GM04503 (cell line): ENCODE results near the gene HPCAL1.

Experiments used
- DNase-seq: peaks from one replicate; pipeline ENCODE4 v3.0.0-alpha.2; 2012; ENCODE audit warnings: low read depth

HPCAL1 gene

GRCh38 chr2:10426726-10427617 is 124.3 kb downstream of the HPCAL1 start:
- DNase-seq: no peak

GRCh38 chr2:10427618-10427949 is 124.9 kb downstream of the HPCAL1 start:
- DNase-seq: no peak

GRCh38 chr2:10428355-10428754 is 125.7 kb downstream of the HPCAL1 start:
- DNase-seq: no peak

GRCh38 chr2:10428924-10429323 is 126.2 kb downstream of the HPCAL1 start:
- no peak for DNase-seq

DNA sequence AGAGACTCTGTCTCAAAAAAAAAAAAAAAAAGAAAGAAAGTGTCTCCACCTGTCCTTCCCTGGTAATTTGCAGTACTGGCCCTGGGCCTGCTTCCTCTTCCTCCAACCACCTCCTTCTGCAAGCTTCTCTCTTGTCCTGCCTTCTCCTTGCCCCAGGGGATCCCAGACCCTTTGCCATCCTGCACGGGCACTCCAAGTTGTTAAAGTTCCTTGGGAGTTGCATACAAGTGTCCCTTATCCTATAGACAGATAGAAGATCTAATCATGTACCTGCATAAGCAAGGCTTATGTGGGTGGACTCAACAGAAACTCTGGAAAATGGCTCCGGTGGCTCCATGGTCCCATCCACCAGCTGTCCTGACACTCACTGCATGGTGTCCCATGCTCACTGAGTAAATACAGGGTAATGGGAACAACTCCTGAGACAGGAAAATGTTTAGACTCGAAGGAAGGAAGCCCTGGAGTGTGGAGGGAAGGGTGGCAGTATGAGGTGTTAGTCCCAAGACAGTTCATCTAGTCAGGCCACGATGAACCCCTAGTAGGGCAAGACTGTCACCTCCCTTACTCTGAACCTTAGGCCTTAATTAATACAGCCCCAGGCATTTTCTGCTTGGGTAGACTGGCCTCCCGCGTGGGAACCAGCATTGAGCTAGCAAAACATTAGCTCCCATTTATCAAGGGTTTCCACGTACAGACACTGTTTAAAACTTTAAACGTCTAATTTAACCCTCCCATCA is 128.3 kb downstream of the HPCAL1 start:
- no peak for DNase-seq

DNA sequence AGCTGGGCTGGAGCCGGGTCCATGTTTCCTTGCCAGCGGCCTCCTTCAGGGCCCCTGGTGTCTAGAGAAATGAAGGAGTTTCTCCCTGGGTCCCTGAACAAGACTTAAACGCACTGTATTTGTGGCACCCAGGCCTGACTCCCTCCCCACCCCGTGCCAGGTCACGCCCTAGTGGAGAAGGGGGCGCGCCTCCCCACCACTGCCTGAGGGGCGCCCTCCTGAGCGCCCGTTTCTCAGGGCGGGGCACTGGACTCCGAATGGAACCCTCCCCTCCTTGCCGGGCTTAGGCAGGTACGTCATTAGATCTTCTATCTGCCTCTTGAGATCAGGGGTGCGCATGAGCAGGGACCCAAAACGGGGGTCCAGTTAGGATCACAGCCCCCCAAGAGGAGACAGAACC is 129.1 kb downstream of the HPCAL1 start:
- no peak for DNase-seq

DNA sequence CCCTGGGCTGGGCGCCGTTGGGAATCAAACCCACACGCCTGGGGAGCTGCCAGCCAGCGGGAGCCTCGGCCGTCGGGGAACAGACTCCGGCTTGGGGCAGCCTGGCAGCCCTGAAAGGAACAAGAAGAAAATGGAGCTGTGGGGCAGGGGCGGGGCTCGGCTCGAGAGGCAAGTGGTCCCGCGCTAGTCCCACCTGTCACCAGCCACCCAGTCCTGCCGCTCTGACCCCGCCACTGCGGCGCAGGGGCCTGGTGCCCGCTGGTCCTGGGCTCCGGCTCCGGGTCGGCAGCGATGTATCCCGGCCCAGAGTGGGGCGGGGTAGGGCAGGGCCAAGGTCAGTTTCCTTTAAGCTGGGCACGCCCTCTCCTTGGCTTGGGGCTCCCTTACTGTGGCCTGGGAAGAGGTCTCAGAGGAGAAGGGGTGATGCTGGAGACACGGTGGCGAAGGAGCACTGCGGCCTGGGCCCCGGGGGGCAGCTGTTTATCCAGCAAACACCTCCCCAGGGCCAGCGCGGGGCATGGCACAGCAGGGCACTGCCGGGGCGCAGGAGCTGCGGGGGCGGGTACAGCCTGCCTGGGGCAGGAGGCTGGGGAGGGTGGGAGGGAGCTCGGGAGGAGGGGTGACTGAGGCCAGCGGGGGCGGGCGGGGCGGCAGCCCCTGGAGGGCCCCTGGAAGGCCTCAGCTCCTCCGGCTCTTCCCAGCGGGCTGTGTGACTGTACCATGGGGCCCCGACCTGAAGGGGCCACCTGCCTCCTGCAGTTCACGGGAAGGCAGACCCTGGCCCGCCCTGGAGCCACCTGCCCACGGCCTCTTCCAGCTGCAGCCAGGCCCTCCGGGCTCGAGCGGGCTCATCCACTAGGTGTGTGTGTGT is 129.8 kb downstream of the HPCAL1 start:
- DNase-seq: no peak

DNA sequence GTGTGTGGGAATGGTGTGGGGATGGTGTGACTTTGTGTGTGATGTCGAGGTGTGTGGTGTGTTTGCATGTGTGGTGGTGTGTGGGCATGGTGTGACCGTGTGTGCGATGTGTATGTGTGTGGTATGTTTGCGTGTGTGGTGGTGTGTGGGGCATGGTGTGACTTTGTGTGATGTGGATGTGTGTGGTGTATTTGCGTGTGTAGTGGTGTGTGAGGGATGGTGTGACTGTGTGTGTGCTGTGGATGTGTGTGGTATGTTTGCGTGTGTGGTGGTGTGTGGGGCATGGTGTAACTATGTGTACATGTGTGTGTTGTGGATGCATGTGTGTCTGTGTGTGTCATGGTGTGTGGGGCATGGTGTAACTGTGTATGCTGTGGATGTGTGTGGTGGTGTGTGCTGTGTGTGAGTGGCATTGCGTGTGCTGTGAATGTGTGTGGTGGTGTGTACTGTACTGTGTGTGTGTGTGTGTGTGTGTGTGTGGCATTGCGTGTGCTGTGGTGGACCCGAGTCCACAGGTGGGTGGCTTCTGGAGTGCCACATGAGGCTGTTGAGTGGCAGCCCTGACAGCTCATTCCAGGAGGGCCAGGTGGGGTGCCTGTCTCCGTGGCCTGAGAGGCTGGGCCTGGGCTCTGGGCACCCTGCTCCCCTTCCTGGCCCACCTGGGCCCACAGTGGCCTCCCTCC is 130.7 kb downstream of the HPCAL1 start:
- no peak for DNase-seq

GRCh38 chr2:10433947-10434885 is 131.5 kb downstream of the HPCAL1 start:
- DNase-seq: no peak

DNA sequence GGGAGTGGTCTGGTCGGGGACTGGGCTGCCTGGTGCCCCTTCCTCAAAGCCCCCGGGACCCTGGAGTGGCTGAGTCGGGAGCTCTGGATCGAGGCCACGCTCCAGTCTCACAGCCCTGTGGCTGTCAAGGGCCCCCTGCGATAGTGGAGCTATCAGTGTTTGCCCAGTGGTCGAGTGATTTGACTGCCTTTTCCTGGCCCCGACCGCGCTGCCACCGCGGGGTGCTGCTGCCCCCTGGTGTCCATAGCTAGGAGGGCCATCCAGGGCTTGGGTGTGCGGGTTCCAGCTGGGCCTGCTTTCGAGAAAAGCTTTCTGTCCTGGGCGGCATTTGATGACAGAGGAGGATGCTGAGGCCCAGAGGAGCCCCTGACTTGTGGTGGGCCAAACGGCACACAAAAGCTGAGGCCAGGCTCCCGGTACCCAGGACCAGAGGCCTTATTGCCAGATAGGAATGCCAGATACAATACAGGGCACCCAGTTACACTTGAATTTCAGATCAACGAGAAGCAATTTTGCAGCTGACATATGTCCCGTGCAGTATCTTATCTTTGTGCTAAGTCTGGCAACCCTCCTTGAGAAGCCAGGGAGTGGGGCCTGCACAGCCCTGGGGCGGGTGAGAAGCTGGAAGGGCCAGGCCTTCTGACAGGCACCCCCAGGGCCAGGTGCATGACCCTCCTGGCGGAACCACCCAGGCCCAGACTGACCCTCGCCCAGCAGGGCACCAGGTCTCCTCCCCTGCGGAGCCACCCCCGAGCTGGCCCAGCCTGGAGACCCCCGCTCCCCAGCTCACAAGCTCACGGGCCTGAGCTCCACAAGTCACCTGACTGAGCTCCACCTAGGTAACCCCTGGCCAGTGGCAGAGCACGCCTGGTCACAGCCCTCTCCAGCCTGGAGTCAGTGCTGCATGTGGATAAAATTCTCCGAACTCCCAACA is 132.4 kb downstream of the HPCAL1 start:
- no peak for DNase-seq

GRCh38 chr2:10435820-10436204 is 133.1 kb downstream of the HPCAL1 start:
- DNase-seq: no peak

- no peak for DNase-seq
Measured at GRCh38 chr2:10436583-10437110, 133.9 kb downstream of the HPCAL1 start.

- DNase-seq: no peak
Measured at GRCh38 chr2:10437806-10438205, 135.1 kb downstream of the HPCAL1 start.

- no peak for DNase-seq
Measured at GRCh38 chr2:10438688-10439087, 136.0 kb downstream of the HPCAL1 start.

GRCh38 chr2:10439185-10439879 is 136.6 kb downstream of the HPCAL1 start:
- DNase-seq: no peak

DNA sequence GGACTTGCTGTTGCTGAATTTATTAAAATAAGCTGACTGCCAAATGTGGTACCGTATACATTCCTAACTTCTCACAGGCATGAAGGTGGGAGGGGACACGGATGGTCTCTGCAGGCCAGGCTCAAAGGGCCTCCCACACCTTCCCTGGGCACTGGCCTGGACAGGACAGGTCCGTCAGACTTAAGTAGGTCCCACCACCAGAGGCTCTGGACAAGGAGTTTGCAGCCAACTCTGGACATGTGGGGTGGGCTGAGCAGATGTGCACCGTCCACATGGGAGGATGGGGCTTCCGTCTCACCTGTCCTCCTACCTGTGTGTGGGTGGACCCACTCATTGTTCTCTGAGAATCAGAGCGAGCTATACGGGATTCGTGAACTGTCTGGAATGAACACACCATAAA is 137.3 kb downstream of the HPCAL1 start:
- DNase-seq: no peak

GRCh38 chr2:10440736-10441135 is 138.0 kb downstream of the HPCAL1 start:
- no peak for DNase-seq

- no peak for DNase-seq
Measured at GRCh38 chr2:10441948-10442347, 139.2 kb downstream of the HPCAL1 start.
